ENCODE measurements around the gene SLC46A1. TPM values are rescaled to one million over a fixed set of nuclear protein-coding genes. Genes with fewer than 3 reads are reported as not detected.

The SLC46A1 gene
- total and polyA plus RNA-seq, 10 of the 15 experiments (the other 5 are each of a cell fraction or from before 2014, with no cell fraction given) = 1.7 to 6.9 (median 4.0) TPM

- BruUV-seq (replicated peaks) = no TSS peak
- no peak overlapping the region for H3K4me2 ChIP-seq (ENCODE audit: control insufficient read depth, insufficient read depth)
- H3K9me3 ChIP-seq (replicated peaks; ENCODE audit: control insufficient read depth, insufficient read depth, low read length) = no peaks in the 10 kb centered on the region
- peak; percentile 41 for ATAC-seq
- RAD21 ChIA-PET (ENCODE audit: unreplicated experiment) = no interaction called here
- H3K4me1 ChIP-seq (ENCODE audit: control insufficient read depth, insufficient read depth, low read length) = no peaks in the 10 kb centered on the region
- no peaks in the 10 kb centered on the region for H3K36me3 ChIP-seq (ENCODE audit: control insufficient read depth in 2 of 2, insufficient read depth in 2 of 2, low read length in 1 of 2)
- CTCF ChIA-PET = no interaction called here
- no peak for FAIRE-seq
- TF ChIP-seq CTCF (IDR thresholded peaks at IDR 0.05 in 2 of 3, conservative IDR thresholded peaks at IDR 0.05 in 1 of 3; ENCODE audit: control insufficient read depth in 2 of 3, extremely low read depth in 1 of 3, insufficient read depth in 1 of 3, low read depth in 3 of 3, low read length in 3 of 3) (peak in 2 of 3 experiments; percentile 23 to 31; a peak in 3 of 6 replicates), KAT2A (conservative IDR thresholded peaks at IDR 0.05; ENCODE audit: control insufficient read depth, low read depth, low read length) (no peak), POLR2A (IDR thresholded peaks at IDR 0.05; ENCODE audit: low read depth, low read length) (peak; percentile 19; the same call in 1 of the 2 replicates)
- POLR2A ChIA-PET = no interaction called here
- H4K20me1 ChIP-seq (ENCODE audit: control insufficient read depth, insufficient read depth) = no peaks in the 10 kb centered on the region
- H3K9ac ChIP-seq (ENCODE audit: control insufficient read depth, insufficient read depth, low read length) = no peak overlapping the region
- H3K27ac ChIP-seq (ENCODE audit: control insufficient read depth, insufficient read depth) = no peak overlapping the region
- SMC1A ChIA-PET (ENCODE audit: uncharacterized antibody, unreplicated experiment) = no interaction called here
- peaks cover 2% of the 10 kb centered on the region; the same call in 1 of the 2 replicates for H3K79me2 ChIP-seq (ENCODE audit: control insufficient read depth, insufficient read depth, low read length)
- H3K27me3 ChIP-seq (replicated peaks in 1 of 2; ENCODE audit: control insufficient read depth in 2 of 2, insufficient read depth in 2 of 2, low read length in 1 of 2) = no peaks in the 10 kb centered on the region; a peak in 2 of 4 replicates
- DNase-seq (ENCODE audit: low read depth, low spot score) = no peak
- no peak overlapping the region for H2AFZ ChIP-seq (ENCODE audit: control insufficient read depth, low read depth, low read length)
- in situ Hi-C loops (cut with MboI) (no loop called here), intact Hi-C loops (cut with micrococcal nuclease; ENCODE audit: unreplicated experiment) (loop anchor here (5.0 kb wide), 1 partner anchor 101 kb away; no protein-coding TSS in a partner anchor)
- no peak overlapping the region for H3K4me3 ChIP-seq
- WGBS (ENCODE audit: insufficient coverage, insufficient replicate concordance, low lambda C conversion rate, missing lambda C conversion rate) = 32% methylated on average over 72 of the region's 72 CpGs
These were observed 24.7 kb downstream of the SLC46A1 start for GRCh38 chr17:28381141-28381825.
